Activated CD4-positive, alpha-beta T cell treated with anti-CD3 and anti-CD28 coated beads, Interleukin-2, amount 50 U/mL, for 48 hours (primary cell): ENCODE measurements around the gene ABHD1.

ENCODE experiments used
- DNase-seq, 2 experiments: peaks; one replicate each; pipeline ENCODE4 v3.0.0-alpha.2; 2020

The ABHD1 gene

GRCh38 chr2:27138111-27138510 lies 14.5 kb downstream of the ABHD1 start:
- DNase-seq, result no peak

DNA sequence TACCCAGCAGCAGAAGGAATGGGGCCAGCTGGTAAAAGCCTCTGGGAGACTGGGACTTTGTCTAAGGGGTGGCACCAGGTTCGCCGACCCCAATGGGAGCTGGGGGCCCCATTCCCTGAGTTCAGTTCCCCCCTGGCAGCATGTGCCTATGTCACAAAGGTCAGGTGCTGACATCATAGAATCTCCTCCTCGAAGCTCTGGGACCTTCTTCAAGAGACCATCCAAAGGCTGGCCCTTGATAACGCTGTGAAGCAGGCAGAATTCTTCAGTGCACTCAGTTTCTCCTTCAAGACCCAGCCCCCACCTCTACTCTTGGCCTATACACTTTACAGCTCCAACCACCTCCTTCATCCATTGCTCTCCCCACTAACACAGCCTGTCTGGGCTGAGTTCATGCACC lies 15.7 kb downstream of the ABHD1 start, which contains the start of gene PRR30:
PRR30 (minus strand) TSS at position 101 of the 400 bp plus-strand sequence. CDS start 1,081 bp downstream, outside the sequence.
- DNase-seq, result no peak

DNA sequence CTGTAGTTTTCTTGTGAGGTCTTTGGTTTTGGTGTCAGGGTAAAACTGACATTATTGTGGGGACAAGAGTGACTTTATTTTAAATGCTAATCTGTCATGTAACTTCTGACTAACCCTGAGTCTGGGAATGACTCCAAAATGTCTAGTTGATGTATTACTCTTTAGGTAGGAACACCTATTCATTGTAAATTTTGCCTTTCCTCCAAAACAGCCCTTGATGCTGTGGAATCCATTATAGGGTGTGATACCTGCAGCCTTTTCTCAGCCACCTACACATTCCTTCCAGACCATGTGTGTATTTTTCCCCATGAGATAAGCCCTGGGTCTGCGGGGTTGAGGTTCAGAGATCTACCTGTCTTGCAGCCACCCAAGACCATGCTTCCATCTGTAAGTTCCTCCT lies 19.7 kb downstream of the ABHD1 start:
- DNase-seq, result no peak

GRCh38 chr2:27145682-27146081 lies 22.1 kb downstream of the ABHD1 start:
- DNase-seq, result no peak

DNA sequence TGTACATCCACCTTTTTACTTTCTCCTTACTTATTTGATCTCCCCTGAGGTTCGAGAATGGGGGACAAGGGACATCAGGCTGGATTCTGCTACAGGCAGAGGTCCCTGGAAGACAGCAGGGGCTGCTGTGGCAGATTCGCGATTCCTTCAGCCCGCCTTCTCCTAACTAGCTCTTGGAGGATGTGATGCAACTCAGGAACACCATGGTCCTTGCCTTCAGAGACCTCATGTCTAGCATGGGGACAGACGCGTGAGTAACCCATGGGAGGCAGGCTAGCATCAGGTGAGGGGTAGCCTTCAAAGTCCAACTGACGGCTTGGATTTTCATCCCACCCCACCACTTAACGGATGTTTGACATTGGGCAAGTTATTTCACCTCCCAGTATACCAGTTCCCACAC lies 24.3 kb downstream of the ABHD1 start:
- no peak for DNase-seq

GRCh38 chr2:27148801-27149439 lies 25.3 kb downstream of the ABHD1 start, which contains the start of gene TCF23:
Gene TCF23, plus strand, starts transcription at chr2:27149004. Its CDS starts 130 bp downstream, at chr2:27149134.
- DNase-seq, result no peak

DNA sequence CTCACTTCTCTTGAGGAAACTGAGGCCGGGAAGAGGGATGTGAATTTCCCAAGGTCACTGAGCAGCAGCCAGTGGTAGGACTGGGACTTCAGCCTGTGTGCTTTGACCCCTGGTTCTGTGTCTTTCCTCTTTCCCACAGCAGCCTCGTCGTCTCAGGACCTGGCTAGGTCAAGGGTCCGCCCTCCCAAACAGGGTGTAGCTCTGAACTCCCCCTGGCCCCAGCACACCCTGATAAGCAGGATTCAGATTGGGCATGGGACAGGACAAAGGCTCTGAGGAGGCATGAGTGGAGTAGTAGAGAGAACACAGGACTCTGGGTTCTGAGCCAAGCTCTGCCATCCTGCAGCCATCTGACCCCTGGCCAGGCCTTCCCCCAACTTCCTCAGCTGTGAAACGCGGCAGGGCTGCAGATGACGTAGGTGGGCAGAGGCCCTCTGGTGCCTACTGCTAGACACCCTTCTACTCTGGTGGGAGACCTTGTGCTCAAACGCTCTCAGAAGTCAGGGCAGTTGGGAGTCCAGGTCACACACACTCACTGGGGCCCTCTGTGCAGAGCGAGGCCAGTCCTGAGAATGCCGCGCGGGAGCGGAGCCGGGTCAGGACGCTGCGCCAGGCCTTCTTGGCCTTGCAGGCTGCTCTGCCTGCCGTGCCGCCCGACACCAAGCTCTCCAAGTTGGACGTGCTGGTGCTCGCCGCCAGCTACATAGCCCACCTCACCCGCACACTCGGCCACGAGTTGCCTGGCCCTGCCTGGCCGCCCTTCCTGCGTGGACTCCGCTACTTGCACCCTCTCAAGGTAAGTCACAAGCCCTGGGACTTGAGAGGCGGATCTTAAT lies 26.2 kb downstream of the ABHD1 start:
- no peak for DNase-seq

DNA sequence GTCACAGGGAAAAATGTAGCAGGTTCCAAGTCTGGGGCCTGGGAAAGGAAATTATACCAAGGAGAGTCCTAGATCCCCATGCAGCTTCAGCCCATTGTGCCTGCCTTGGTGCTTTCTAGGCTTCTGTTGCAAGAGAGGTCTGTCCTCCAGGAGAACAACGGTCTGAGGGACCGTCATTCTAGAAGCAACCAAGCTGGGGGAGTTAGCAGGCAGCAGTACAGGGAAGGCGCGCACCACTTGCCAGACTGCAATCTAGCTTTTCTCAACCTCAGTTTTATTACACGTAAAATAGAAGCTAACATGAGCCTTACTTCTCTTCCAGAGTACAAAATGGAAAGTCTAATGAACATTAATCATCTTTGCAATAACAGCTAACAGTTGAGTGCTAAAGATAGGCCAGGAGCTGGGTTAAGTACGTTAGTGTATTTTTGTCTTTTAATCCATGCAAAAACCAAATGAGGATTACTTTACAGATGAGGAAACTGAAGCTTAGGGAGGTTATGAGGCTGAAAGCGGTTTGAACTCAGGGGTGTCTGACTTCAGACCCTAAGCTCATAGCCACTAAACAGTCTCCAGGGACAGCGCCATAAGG lies 27.1 kb downstream of the ABHD1 start:
- no peak for DNase-seq

- no peak for DNase-seq
These were observed 28.6 kb downstream of the ABHD1 start for GRCh38 chr2:27152102-27152795.

GRCh38 chr2:27152796-27153464 lies 29.3 kb downstream of the ABHD1 start:
- no peak for DNase-seq

DNA sequence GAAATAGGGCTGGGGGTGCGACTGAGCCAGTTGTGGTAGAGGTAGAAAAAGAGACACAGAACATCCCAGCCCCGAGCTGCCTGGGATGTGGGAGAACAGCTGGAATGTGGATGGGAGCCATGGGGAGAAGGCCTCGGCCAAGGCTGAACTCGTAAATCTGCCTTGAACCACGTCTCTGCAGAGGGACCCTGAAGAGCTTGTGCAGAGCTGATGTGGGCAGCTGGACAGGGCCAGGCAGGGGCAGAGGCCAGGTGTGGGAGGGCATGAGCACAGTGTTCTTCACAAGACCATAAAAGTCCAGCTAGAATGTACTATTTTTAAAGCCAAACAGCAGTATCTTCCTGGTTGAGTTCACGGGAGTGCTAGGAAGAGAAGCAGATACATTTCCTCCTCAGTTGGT lies 30.9 kb downstream of the ABHD1 start:
- no peak for DNase-seq

- no peak for DNase-seq
These were observed 31.5 kb downstream of the ABHD1 start for GRCh38 chr2:27155069-27155520.

- no peak for DNase-seq
These were observed 34.9 kb downstream of the ABHD1 start for GRCh38 chr2:27158468-27158867.

DNA sequence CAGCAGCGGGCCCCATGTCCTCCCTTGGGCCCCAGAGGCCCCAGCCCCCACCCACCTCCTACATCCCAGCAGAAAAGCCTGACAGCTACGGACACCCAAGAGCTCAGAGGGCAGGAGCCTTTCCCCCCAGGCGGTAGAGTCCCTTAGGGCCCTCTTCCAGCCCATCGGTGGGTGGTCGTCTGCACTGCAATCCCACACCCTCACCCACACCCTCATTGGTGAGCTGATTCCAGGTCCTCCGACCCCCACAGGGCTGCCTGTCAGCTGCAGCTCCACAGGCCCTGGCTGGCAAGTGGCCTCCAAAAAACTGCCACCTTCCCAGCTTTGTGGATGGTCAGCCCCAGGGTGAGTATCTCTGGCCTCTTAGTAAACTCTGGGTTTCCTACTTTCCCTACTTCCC lies 35.7 kb downstream of the ABHD1 start:
- no peak for DNase-seq

DNA sequence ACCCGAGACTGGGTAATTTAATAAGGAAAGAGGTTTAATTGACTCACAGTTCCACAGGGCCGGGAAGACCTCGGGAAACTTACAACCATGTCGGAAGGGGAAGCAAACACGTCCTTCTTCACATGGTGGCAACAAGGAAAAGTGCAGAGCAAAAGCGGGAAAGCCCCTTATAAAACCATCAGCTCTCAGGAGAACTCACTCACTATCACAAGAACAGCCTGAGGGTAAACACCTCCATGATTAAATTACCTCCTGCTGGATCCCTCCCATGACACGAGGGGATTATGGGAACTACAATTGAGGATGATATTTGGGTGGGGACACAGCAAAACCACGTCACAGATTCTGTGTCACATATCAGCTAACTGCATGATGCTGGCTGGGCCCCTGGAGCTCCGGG lies 36.6 kb downstream of the ABHD1 start:
- no peak for DNase-seq

DNA sequence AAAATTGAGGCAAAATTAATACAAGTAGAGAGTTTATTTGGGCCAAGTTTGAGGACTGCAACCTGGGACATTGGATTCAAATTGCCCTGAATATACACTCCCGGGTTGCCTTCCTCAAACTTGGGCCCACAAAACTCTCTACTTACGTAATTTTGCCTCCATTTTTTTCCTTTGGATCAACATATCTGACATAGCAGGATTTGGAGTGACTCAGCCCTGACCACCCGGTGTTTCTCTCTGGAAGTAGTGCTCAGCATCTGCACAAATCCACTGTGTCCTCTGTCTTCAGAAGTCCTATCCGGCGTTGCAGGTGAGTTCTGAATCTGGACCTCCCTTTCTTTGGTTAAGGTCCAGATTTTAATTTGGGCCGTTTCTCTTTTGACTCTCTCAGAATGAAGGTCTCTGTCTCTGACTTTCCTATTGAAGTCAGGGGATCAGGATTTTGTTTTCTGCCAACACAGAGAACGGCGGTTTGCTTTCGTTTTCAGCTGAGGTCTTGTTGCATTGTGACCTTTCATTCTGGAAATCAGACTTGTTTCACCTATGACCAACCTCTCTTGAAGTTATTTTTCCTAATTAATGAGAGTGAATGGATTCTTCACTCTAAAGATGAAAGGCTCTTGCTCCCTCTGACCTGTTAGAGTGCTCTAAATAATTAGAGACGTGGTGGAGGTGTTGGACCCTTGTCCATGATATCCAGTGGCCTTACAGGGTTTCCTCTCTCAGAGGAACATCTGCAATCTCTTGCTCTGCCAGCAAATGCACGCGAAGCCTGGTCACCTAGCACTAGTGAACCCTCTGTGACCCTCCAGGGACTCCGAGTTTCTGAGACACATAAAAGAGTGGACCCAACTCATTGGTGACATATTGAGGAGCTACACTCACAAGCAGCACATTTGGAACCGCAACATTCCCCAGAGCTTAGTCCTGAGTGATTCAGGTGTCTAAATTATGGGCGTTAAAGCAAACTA lies 38.8 kb downstream of the ABHD1 start:
- DNase-seq, result no peak

- DNase-seq, result no peak
These were observed 41.5 kb downstream of the ABHD1 start for GRCh38 chr2:27164960-27165763.

DNA sequence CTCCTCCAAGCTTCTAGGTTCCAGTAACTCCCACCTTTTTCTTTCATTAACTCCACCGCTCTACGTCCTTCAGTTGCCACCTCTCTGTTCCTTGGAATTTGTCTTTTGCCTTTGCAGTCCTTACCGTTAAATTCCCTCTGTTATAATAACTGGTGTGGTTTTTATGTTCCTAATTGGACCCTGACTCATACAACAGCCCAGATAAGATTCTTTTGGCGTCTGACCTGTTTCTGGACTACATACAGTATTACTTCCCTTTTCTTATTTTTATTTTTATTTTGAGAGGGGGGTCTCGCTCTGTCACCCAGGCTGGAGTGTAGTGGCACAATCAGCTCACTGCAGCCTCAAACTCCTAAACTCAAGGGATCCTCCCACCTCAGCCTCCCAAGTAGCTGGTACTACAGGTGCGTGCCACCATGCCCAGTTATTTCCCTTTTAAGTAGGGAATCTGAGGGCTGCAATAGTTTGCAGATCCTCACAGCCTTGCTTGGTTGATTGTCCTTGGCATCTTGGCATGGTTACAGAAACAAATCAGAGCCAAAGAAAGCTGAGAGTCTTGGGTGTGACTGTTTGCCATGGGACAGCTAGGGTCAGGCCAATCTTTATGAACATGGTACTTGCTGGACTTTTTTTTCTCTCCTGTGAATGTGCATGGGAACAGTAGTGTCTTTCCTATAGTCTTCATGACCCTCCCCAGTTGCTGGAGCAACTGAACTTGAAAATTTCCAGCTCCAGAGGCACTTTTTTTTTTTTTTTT lies 47.1 kb downstream of the ABHD1 start:
- no peak for DNase-seq

DNA sequence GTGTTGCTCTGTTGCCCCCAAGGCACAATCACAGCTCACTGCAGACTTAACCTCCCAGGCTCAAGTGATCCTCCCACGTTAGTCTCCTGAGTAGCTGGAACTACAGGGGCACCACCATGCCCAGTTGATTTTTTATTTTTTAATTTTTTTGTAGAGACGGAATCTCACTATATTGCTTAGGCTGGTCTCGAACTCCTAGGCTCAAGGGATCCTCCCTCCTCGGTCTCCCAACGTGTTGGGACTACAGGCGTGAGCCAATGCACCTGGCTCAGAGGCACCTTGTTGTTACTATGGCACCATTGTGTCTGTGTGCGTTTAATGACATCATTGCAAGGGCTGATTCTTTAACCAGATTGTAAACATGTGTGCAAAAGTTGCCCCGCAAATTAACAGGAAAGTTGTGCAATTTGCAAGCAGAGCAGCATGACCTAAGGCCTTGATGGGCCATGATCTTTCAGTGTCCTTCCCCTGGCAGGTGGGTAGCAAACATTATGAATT lies 47.8 kb downstream of the ABHD1 start:
- DNase-seq, result no peak
